IMR-90 (cell line): ENCODE data around the gene LDHD.

Experiments used
- BHLHE40 ChIP-seq: fragments of 150-350 bp; IDR thresholded peaks from 2 replicates; pipeline ENCODE4 v1.6.1; 2016; ENCODE audit warnings: mild to moderate bottlenecking, low read depth, low read length
- CEBPB ChIP-seq: IDR thresholded peaks from 2 replicates; pipeline ENCODE4 v1.6.1; 2012; ENCODE audit warnings: low read depth, low read length, improper control_type of control experiment
- CHD1 ChIP-seq: IDR thresholded peaks from 2 replicates; pipeline ENCODE4 v1.6.1; 2012; ENCODE audit warnings: low read depth, low read length, improper control_type of control experiment
- CTCF ChIP-seq: conservative IDR thresholded peaks from 2 replicates; pipeline ENCODE4 v1.5.1; 2012; ENCODE audit warnings: mild to moderate bottlenecking, low read depth, low read length, improper control_type of control experiment
- MAFK ChIP-seq: IDR thresholded peaks from 2 replicates; pipeline ENCODE4 v1.6.1; 2012; ENCODE audit warnings: low read depth, low read length, improper control_type of control experiment
- MAZ ChIP-seq: IDR thresholded peaks from 2 replicates; pipeline ENCODE4 v1.6.1; 2012; ENCODE audit warnings: low read depth, mild to moderate bottlenecking, low read length, improper control_type of control experiment, moderate library complexity, borderline replicate concordance
- MXI1 ChIP-seq: IDR thresholded peaks from 2 replicates; pipeline ENCODE4 v1.6.1; 2012; ENCODE audit warnings: low read depth, mild to moderate bottlenecking, low read length, moderate library complexity, borderline replicate concordance
- NFE2L2 ChIP-seq: fragments of 150-350 bp; IDR thresholded peaks from 2 replicates; pipeline ENCODE4 v1.6.1; 2016; ENCODE audit warnings: low read depth, mild to moderate bottlenecking, low read length
- POLR2A ChIP-seq: IDR thresholded peaks from 2 replicates; pipeline ENCODE4 v1.6.1; 2012; ENCODE audit warnings: mild to moderate bottlenecking, low read depth, low read length
- RAD21 ChIP-seq: IDR thresholded peaks from 2 replicates; pipeline ENCODE4 v1.6.1; 2012; ENCODE audit warnings: low read length, improper control_type of control experiment
- RFX5 ChIP-seq: IDR thresholded peaks from 2 replicates; pipeline ENCODE4 v1.8.0; 2012; ENCODE audit warnings: low read depth, mild to moderate bottlenecking, low read length, moderate library complexity
- SMC3 ChIP-seq: fragments of 150-350 bp; IDR thresholded peaks from 2 replicates; pipeline ENCODE4 v1.6.1; 2016; ENCODE audit warnings: low read depth, mild to moderate bottlenecking, antibody characterized with exemption, low read length, moderate library complexity
- USF2 ChIP-seq: fragments of 150-350 bp; IDR thresholded peaks from 2 replicates; pipeline ENCODE4 v1.6.1; 2017; ENCODE audit warnings: mild to moderate bottlenecking, antibody characterized with exemption, low read length, low read depth
- TF ChIP-seq, protein P1 (sequence below): fragments of 150-350 bp; IDR thresholded peaks from 2 replicates; pipeline ENCODE4 v1.6.1; 2016; ENCODE audit warnings: low read depth, mild to moderate bottlenecking, low read length, moderate library complexity, borderline replicate concordance

DNA sequence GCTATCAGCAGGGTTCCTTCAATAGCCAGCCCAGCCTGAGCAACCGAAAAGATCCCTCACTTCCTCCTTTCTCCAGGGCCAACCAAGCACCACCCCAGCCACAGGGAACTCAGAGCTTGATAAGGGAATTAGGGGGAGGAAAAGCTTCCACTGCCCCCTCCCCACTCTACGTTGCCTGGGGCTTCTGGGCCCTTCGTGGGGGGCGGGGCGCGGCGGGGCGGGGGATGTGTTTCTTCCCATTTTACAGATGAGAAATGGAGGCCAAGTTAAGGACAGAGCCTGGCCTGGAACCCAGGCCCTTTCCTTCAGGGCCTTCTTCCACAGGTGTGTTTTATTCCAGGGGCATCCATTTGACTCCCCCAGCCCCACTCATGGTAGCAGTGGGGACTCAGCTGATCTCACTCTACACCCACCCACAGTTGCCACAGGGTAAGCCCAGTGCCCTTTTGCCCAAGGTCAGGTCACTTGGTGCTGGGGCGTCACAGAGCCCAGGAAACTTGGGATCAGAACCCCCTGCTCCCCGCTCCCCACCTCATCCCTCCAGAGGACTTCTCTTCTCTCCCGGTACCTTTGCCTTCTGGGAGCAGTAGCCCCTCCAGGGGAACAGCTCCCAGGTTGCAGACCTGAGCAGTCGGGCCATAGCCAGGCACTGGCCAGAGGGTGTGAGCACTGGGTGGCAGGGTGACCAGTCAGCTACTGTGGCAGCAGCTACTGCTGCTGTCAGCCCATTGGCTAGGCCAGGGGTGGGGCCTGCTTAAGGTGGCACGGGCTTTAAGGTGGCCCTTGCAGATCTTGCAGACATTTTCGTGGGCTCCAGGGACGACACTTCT is at the start of gene LDHD:
- TF ChIP-seq CTCF: no peak
- TF ChIP-seq USF2: no peak
- TF ChIP-seq POLR2A: no peak
- TF ChIP-seq RAD21: no peak
- no peak for TF ChIP-seq CHD1
- no peak for TF ChIP-seq RFX5
- TF ChIP-seq MAFK: no peak
- no peak for TF ChIP-seq MXI1
- no peak for TF ChIP-seq MAZ
- TF ChIP-seq NFE2L2: no peak
- no peak for TF ChIP-seq SMC3
- TF ChIP-seq, protein P1, sequence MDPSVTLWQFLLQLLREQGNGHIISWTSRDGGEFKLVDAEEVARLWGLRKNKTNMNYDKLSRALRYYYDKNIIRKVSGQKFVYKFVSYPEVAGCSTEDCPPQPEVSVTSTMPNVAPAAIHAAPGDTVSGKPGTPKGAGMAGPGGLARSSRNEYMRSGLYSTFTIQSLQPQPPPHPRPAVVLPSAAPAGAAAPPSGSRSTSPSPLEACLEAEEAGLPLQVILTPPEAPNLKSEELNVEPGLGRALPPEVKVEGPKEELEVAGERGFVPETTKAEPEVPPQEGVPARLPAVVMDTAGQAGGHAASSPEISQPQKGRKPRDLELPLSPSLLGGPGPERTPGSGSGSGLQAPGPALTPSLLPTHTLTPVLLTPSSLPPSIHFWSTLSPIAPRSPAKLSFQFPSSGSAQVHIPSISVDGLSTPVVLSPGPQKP: no peak
- no peak for TF ChIP-seq CEBPB
- TF ChIP-seq BHLHE40: no peak
